ENCODE data around the gene SMAD6.

The SMAD6 gene

GRCh38 chr15:66721954-66722353 lies 19.9 kb downstream of the SMAD6 start:
- no peak for DNase-seq

GRCh38 chr15:66722757-66723540 lies 20.9 kb downstream of the SMAD6 start:
- no peak for DNase-seq

- no peak for DNase-seq
These were observed 22.0 kb downstream of the SMAD6 start for GRCh38 chr15:66723826-66724731.

GRCh38 chr15:66724732-66725463 lies 22.9 kb downstream of the SMAD6 start:
- no peak for DNase-seq

- DNase-seq = no peak
These were observed 23.4 kb downstream of the SMAD6 start for GRCh38 chr15:66725464-66725785.

GRCh38 chr15:66726386-66726785 lies 24.4 kb downstream of the SMAD6 start:
- DNase-seq = no peak

- DNase-seq = no peak
These were observed 27.4 kb downstream of the SMAD6 start for GRCh38 chr15:66729331-66729951.

GRCh38 chr15:66730168-66731021 lies 28.4 kb downstream of the SMAD6 start:
- no peak for DNase-seq

GRCh38 chr15:66733976-66734375 lies 31.9 kb downstream of the SMAD6 start:
- no peak for DNase-seq

- no peak for DNase-seq
These were observed 33.2 kb downstream of the SMAD6 start for GRCh38 chr15:66734961-66735908.

- no peak for DNase-seq
These were observed 33.9 kb downstream of the SMAD6 start for GRCh38 chr15:66735909-66736305.

- DNase-seq = no peak
These were observed 35.4 kb downstream of the SMAD6 start for GRCh38 chr15:66737243-66738010.

GRCh38 chr15:66738116-66738515 lies 36.1 kb downstream of the SMAD6 start:
- no peak for DNase-seq

- DNase-seq = no peak
These were observed 36.6 kb downstream of the SMAD6 start for GRCh38 chr15:66738595-66738994.

GRCh38 chr15:66739287-66739686 lies 37.3 kb downstream of the SMAD6 start:
- DNase-seq = no peak

GRCh38 chr15:66740802-66741201 lies 38.8 kb downstream of the SMAD6 start:
- DNase-seq = no peak

GRCh38 chr15:66741646-66742045 lies 39.6 kb downstream of the SMAD6 start:
- no peak for DNase-seq

GRCh38 chr15:66742286-66742685 lies 40.2 kb downstream of the SMAD6 start:
- DNase-seq = no peak

- DNase-seq = no peak
These were observed 41.2 kb downstream of the SMAD6 start for GRCh38 chr15:66743204-66743603.

Measured in NCI-H146 (cell line).